ENCODE results near the gene ILF2. TPM values are rescaled to one million over a fixed set of nuclear protein-coding genes. Genes with fewer than 3 reads are reported as not detected.
"Not testable (repeated sequence)": the region's sequence is repeated elsewhere in the genome, so short reads cannot be mapped to it uniquely, and the experiment has no call there.

The ILF2 gene
- polyA plus RNA-seq, 10 donors = 156 to 204 (median 167) TPM

DNA sequence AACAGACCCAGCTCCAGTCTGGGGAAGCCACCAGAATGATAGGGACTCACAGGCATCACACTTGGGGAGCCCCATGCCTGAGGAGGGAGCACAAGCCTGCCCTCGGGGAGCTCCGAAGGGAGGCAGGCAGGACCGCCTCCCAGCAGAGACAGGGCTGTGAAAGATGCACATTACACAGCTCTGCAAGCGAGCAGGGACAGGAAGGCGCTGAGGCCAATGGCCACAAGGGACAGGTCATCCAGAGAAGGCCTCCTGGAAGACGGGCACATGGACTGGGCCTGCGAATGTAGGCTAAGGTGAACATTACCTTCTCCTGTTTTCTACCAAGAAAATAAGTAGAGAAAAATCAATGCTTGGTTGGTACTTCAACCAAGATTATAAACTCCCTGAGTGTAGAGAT, 11.9 kb upstream of the ILF2 start:
- no peak for DNase-seq

GRCh38 chr1:153680120-153680403, 9.3 kb upstream of the ILF2 start:
- no peak for DNase-seq

- peak in 2 of 3 donors; percentile 40 to 80 for DNase-seq
Measured at GRCh38 chr1:153679337-153680119, 8.7 kb upstream of the ILF2 start.

GRCh38 chr1:153678519-153679336, 7.9 kb upstream of the ILF2 start, which contains the start of gene NPR1:
Gene NPR1, plus strand, starts transcription at chr1:153678688. Its CDS starts 421 bp downstream, at chr1:153679109.
- peak in 2 of 3 donors; percentile 57 to 80 for DNase-seq

- DNase-seq = peak in 2 of 3 donors; percentile 62 to 83
Measured at GRCh38 chr1:153677718-153678518, 7.1 kb upstream of the ILF2 start.

- no peak for DNase-seq
Measured at GRCh38 chr1:153673511-153673910, 2.7 kb upstream of the ILF2 start.

GRCh38 chr1:153671628-153672353, 998 bp upstream of the ILF2 start:
- DNase-seq = not testable (repeated sequence)

GRCh38 chr1:153670257-153670858, 435 bp downstream of the ILF2 start:
- no peak for DNase-seq

DNA sequence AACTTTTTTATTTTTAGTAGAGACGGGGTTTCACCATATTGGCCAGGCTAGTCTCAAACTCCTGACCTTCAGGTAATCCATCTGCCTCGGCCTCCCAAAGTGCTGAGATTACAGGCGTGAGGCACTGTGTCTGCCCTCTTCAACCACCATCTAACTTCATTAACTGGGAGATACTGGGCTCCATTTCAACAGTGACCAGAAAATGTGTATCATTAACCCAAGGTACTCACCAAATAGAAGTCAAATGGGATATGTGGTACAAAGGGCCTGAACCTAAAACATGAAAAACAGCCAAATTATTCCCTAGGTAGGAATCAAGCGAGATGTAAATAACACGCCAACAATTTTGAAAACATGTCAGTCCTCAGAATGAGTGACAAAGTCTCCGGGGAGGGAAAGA, 1.2 kb downstream of the ILF2 start:
- no peak for DNase-seq

DNA sequence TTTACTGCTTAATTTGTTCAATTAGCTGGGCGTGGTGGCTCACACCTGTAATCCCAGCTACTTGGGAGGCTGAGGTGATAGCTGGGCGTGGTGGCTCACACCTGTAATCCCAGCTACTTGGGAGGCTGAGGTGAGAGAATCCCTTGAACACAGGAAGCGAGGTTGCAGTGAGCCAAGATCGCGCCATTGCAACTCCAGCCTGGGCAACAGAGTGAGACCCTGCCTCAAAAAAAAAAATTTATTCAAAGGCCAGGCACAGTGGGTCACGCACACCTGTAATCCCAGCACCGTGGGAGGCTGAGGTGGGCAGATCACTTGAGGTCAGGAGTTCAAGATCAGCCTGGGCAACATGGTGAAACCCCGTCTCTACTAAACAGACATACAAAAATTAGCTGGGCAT, 2.1 kb downstream of the ILF2 start:
- not testable (repeated sequence) for DNase-seq

GRCh38 chr1:153667439-153667838, 3.4 kb downstream of the ILF2 start:
- DNase-seq = no peak

- no peak for DNase-seq
Measured at GRCh38 chr1:153663211-153663610, 7.6 kb downstream of the ILF2 start.

GRCh38 chr1:153662269-153662668, 8.5 kb downstream of the ILF2 start:
- no peak for DNase-seq

- DNase-seq = no peak
Measured at GRCh38 chr1:153661111-153661708, 9.6 kb downstream of the ILF2 start.

- DNase-seq = no peak
Measured at GRCh38 chr1:153659656-153660055, 11.1 kb downstream of the ILF2 start.

- DNase-seq = no peak
Measured at GRCh38 chr1:153659175-153659534, 11.6 kb downstream of the ILF2 start.

DNA sequence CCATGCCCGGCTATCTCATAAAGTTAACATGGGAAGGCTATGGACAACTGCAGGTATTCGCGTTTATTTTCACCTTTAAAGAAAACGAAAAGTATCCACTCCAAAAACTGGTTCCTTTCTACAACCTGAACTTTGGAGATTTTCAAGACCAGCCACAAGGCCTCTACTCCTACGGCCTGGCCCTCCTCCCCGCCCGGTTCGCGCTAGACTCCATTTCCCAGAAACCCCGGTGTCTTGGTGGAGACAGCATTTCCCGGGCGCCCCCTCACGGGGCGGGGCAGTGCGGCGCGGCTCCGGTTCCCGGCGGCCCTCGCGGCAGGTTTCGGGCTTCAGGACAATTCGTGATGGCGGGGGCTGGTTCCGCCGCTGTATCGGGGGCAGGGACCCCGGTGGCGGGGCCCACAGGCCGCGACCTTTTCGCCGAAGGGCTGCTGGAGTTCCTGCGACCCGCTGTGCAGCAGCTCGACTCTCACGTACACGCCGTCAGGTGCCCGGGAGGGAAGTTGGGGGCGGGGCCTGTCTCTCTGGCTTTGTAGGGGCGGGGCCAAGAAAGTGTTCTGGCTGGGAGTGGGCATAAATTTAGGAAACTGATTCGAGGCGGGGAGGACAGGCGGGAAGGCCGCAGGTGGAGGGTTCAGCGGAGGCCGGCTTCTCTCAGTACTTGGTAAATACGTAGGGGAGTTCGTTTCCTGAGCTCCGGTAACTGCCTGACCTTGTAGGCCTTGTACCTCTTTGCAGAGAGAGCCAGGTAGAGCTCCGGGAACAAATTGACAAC, 12.2 kb downstream of the ILF2 start, which contains the start of gene SNAPIN:
Gene SNAPIN (plus strand): TSS at position 304 of the 775 bp plus-strand sequence. CDS start 41 bp downstream, at position 345.
- DNase-seq = peak; percentile 87 to 98 (median 95)

- no peak for DNase-seq
Measured at GRCh38 chr1:153655333-153655732, 15.5 kb downstream of the ILF2 start.

DNA sequence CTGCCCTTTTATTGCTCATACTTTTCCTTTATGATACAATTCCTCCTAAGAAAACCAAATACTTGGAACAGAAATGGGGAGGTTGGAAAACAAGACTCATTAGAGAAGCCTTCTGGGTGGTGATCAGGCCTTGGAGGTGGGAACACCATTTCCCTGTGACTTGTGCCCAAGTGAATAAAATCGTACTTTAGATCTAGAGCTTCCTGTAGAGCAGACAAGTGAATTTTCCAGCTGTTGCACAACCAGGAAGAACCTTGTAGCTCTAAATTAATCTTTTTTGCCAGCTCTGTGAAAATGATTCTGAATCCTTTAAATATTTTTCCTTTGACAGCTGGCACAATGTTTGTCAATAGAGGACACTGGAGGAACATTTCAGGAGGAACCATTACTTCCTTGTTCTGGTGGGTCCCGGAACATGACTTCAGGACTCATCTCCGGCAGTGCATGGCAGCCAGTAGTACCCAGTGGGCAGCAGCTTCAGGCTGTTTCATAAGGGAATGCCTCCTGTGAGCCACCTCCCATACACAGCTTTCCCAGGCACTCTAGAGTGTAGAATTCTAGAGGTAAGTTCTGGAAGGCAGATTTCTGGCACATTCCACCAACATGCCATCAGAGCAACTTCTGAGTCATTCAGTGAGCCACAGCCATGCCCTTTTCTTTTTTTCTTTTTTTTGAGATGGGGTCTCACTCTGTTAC, 17.8 kb downstream of the ILF2 start:
- DNase-seq = no peak

All from muscle of back (tissue), 11 donors.